ENCODE data around the gene FBXL5.

GRCh38 chr4:15692602-15693001, 37.4 kb upstream of the FBXL5 start:
- TF ChIP-seq CTCF (IDR thresholded peaks at IDR 0.05; ENCODE audit: low read depth, low read length) (no peak), EZH2phosphoT487 (IDR thresholded peaks at IDR 0.05; ENCODE audit: low read depth) (no peak)

Data from OCI-LY3 (cell line).